Measurements from ENCODE around the gene LAMC1.

Gene LAMC1

DNA sequence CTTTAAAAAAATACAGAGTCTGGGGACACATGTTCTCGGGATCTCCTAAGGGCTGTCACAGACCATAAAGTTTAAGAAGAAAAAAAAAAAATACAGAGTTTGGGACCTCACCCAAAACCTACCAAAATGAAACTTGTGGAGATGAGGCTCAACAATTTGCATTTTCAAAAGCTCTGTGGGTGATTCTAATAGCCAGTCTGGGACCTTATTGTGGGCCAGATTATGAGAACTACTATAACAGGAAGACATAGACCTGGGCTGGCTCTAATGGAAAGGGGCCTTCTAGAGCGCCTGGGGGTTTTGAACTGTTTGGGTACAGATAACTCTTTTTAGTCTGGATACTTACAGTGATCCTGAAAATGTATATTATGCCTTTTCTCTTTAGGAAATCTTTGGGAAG is 69.1 kb downstream of the LAMC1 start:
- no peak for DNase-seq (ENCODE audit: low read depth, low spot score)
- TF ChIP-seq, protein P1, sequence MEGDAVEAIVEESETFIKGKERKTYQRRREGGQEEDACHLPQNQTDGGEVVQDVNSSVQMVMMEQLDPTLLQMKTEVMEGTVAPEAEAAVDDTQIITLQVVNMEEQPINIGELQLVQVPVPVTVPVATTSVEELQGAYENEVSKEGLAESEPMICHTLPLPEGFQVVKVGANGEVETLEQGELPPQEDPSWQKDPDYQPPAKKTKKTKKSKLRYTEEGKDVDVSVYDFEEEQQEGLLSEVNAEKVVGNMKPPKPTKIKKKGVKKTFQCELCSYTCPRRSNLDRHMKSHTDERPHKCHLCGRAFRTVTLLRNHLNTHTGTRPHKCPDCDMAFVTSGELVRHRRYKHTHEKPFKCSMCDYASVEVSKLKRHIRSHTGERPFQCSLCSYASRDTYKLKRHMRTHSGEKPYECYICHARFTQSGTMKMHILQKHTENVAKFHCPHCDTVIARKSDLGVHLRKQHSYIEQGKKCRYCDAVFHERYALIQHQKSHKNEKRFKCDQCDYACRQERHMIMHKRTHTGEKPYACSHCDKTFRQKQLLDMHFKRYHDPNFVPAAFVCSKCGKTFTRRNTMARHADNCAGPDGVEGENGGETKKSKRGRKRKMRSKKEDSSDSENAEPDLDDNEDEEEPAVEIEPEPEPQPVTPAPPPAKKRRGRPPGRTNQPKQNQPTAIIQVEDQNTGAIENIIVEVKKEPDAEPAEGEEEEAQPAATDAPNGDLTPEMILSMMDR (IDR thresholded peaks at IDR 0.05; ENCODE audit: low read depth, low read length) = no peak
- in situ Hi-C loops (cut with HindIII; ENCODE audit: low sequenced_read_pairs) = no loop called here
- H3K4me3 ChIP-seq (ENCODE audit: low read depth, low read length) = no peak overlapping the region

- TF ChIP-seq, protein P1 (IDR thresholded peaks at IDR 0.05; ENCODE audit: low read depth, low read length) = no peak
- in situ Hi-C loops (cut with HindIII; ENCODE audit: low sequenced_read_pairs) = no loop called here
- H3K4me3 ChIP-seq (ENCODE audit: low read depth, low read length) = no peak overlapping the region
- DNase-seq (ENCODE audit: low read depth, low spot score) = no peak
Measured at GRCh38 chr1:183093066-183093668, 69.9 kb downstream of the LAMC1 start.

DNA sequence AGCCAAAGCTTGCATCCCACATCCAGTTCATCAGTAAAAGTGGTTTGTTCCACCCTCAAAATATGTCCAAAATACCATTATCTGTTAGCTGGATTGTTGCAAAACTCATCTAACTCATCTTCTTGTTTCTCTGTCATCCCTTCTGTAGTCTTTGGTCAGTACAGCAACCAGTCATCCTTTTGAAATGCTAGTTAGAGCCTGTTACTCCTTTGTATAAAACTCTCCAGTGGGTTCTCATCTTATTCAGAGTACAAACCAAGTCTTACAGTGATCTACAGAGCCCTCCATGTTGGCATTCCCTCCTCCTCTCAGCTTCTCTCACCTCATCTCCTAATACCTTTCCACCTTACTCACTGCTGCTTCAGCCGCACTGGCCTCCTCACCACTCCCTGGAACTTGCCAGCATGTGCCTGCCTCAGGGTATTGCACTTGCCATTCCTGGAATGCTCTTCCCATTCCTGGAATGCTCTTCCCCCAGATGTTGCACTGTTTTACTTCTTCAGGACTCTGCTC is 70.6 kb downstream of the LAMC1 start:
- in situ Hi-C loops (cut with HindIII; ENCODE audit: low sequenced_read_pairs) = no loop called here
- no peak for DNase-seq (ENCODE audit: low read depth, low spot score)
- H3K4me3 ChIP-seq (ENCODE audit: low read depth, low read length) = no peak overlapping the region
- TF ChIP-seq, protein P1 (IDR thresholded peaks at IDR 0.05; ENCODE audit: low read depth, low read length) = no peak

DNA sequence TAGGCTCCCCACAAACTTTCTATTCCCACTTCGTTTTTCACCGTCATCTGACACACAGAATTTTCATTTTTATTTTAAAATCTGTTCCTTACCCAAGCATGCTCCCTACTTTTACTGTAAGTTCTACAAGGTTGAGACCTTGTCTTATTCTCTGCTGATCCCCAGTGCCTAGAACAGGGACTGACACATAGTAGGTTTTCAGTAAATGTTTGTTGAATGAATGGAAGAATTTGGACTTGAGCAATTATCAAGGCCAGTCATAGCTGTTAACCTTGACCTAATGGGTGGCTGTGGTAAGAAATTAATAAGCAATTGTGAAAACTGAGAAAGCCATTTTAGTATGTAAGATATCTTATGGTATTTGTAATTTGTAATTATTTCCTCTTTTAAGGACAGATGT is 71.1 kb downstream of the LAMC1 start:
- TF ChIP-seq, protein P1 (IDR thresholded peaks at IDR 0.05; ENCODE audit: low read depth, low read length) = no peak
- in situ Hi-C loops (cut with HindIII; ENCODE audit: low sequenced_read_pairs) = no loop called here
- DNase-seq (ENCODE audit: low read depth, low spot score) = no peak
- H3K4me3 ChIP-seq (ENCODE audit: low read depth, low read length) = no peak overlapping the region

GRCh38 chr1:183096351-183096750 is 73.1 kb downstream of the LAMC1 start:
- in situ Hi-C loops (cut with HindIII; ENCODE audit: low sequenced_read_pairs) = no loop called here
- TF ChIP-seq, protein P1 (IDR thresholded peaks at IDR 0.05; ENCODE audit: low read depth, low read length) = no peak
- no peak for DNase-seq (ENCODE audit: low read depth, low spot score)

DNA sequence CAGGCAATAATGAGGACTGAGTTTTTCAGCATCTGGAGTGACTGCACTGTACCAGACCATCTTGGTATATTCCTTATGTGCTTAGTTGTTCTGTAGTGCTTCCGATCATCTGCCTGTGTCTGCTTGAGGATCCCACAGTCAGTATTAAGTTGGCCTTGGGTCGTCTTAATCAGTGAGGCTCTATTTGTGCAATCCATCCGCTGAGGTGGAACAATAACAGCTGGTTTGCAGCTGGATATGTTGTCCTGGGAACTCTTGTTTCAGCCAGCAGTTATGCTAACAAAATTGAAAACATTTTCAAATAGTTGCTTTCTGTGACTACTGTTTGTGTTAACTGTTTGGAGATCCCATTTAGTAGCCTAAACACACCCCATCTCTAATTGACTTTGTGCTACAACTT is 73.7 kb downstream of the LAMC1 start:
- H3K4me3 ChIP-seq (ENCODE audit: low read depth, low read length) = no peak overlapping the region
- TF ChIP-seq, protein P1 (IDR thresholded peaks at IDR 0.05; ENCODE audit: low read depth, low read length) = no peak
- in situ Hi-C loops (cut with HindIII; ENCODE audit: low sequenced_read_pairs) = no loop called here
- DNase-seq (ENCODE audit: low read depth, low spot score) = peak; percentile 51

More at GRCh38 chr1:183096351-183096750, 73.1 kb downstream of the LAMC1 start:
- no peak overlapping the region for H3K4me3 ChIP-seq (ENCODE audit: low read depth, low read length)

Data from astrocyte of the spinal cord (primary cell).